Measurements from ENCODE around the gene FOXP1.
"Not testable (repeated sequence)": the region's sequence is repeated elsewhere in the genome, so short reads cannot be mapped to it uniquely, and the experiment has no call there.

FOXP1 gene

GRCh38 chr3:71526448-71526847 is 57.1 kb downstream of the FOXP1 start:
- FAIRE-seq = not testable (repeated sequence)

DNA sequence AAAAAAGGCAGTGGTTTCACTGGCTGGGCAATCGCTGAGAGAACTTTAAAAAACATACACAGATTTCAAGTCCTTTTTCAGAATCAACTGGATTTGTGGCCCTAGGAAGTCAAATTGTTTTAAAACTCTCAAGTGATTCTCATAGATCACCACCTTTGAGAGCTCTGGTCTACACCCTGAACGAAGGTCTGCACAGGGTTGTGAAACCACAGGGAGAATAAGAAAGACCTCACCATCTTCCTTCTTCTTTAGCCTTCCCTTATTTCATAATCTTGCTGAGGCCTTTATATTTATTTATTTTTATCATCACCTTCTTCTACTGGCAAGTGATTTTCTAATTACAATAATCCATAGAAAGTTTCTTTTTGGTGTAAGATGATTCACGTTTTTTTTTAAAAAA is 58.1 kb downstream of the FOXP1 start:
- FAIRE-seq = no peak

DNA sequence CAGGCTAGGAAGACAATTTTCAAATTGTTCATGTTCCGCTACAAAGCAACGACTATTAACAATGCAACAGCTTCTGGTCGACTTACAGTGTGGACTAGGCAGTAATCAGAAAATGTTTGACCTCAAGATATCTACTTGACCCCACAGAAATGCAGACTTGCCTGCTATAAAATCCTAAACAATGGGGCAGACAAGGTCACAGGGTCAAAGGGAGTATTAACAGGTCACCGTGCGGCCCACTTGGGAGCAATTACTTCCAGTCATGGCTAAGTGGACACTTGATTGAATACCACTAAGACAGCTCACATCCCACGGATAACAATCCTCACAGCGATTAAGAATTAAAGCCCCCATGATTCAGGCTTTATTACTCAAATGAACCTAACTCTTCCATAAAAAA is 58.9 kb downstream of the FOXP1 start:
- no peak for FAIRE-seq

DNA sequence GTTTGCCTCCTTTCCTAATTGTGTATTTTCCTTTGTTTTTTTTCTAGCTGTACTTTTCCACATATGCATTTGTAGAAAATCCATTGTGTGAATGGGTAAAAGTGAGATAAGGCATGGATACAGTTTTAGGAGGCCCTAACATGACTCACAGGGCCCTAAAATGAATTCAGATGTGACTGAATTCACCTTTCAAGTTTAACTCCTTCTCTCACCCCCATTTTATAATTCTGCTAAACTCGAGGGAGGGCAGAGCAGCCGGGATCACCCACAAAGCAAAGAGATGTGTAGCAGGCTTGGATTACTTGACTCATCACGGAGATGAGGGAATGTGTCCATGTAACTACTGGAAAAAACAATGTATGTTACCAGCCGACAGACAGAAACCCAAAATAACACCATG is 59.9 kb downstream of the FOXP1 start:
- no peak for FAIRE-seq

GRCh38 chr3:71521940-71522876 is 61.3 kb downstream of the FOXP1 start:
- no peak for FAIRE-seq

DNA sequence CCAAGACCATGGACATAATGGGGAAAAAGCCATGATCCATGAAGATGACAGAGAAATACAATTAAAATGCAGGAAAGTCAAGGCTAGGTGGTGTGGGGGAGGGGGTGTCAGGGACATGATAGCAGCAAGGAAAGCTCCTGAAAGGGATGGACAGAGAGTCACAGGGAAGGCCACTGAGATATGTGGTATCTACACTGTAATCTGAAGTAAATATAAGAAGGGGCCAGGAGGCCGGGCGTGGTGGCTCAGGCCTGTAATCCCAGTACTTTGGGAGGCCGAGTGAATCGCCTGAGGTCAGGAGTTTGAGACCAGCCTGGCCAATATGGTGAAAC is 62.5 kb downstream of the FOXP1 start:
- no peak for FAIRE-seq

GRCh38 chr3:71520161-71521020 is 63.1 kb downstream of the FOXP1 start:
- no peak for FAIRE-seq

DNA sequence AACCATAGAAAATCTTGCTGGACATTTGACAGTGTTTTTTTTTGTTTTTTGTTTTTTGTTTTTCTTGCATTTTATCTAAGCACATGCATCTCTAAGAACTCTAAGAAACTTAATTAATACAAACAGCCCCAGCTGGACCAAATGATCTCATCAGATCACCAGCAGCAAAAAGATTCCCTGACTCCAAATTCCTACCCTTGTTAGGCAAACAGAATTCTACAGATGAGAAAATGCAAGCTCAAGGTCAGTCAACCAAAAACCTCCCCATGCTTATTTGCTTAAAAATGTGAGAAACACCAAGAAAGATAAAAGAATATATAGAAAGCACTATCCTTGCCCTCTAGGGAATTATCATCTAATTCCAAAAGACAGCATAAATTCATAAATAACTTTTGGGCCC is 65.4 kb downstream of the FOXP1 start:
- FAIRE-seq = no peak

- no peak for FAIRE-seq
These were observed 66.2 kb downstream of the FOXP1 start for GRCh38 chr3:71517271-71517791.

DNA sequence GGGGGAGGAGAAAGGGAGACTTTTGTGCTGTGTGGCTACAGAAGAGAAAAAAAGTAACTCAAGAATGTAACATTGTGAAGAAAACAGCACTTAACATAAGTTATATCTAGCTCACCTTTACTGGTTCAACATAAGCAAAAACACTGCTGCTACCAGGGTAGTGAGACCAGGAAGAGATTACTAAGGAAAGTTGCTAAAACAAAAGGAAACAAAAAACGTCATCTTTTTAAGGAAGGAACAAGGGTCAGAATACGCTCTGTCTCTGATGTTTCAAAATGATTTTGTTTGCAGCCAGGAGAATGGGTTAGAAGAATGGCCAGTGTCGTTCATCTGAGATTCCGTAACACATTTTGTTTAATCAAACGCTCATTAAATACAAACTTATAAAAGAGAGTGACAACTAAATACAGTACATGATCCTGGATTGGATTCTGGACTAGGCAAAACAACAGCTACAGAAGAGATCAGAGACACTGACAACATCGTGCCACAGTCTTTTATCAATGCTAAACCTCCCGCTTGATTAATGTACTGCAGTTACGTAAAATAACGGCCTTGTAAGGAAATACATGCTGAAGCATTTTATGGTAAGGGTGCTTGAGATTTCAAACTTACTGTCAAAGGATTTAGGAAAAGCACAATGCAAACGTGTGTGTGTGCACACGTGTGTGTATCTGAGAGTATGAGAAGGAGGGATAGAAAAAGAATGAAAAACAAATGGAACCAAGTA is 67.7 kb downstream of the FOXP1 start:
- no peak for FAIRE-seq

- FAIRE-seq = no peak
These were observed 68.9 kb downstream of the FOXP1 start for GRCh38 chr3:71514621-71515020.

GRCh38 chr3:71513515-71513914 is 70.0 kb downstream of the FOXP1 start:
- FAIRE-seq = no peak

DNA sequence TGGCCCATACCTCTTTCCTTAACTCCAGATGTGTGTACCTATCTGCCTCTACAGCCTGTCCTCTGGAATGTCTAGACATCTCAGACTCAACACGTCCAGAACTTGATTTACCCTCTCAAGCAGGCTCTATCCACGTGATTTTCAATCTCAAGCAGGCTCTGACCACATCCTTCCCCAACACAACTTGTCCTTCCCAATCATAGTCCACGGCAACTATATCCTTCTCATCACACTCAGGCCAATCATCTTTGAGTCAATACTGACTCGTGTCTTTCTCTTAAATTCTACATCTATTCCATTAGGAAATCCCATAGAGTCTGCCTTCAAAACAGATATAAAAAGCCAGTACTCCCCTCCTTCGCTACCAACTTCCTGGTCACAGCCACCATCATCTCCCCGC is 70.4 kb downstream of the FOXP1 start:
- FAIRE-seq = no peak

- no peak for FAIRE-seq
These were observed 71.0 kb downstream of the FOXP1 start for GRCh38 chr3:71512544-71512943.

DNA sequence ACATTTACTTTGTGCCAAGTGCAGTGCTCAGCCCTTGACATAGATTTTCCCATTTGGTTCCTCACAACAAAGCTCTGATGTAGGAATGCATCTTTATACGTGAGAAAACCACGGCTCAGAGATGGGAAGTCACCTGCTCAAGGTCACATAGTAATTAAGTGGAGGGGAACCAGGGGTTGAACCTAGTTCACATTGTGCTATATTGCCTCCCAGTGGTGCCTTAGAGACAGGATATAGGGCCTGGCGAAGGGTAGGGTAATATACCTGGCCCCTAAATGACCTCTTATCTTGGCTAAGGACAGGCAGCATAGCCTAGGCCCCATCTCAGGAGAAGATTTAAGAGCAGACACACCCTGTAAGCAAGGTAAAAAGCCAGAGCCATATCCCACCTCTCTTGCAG is 71.5 kb downstream of the FOXP1 start:
- FAIRE-seq = no peak

- no peak for FAIRE-seq
These were observed 72.1 kb downstream of the FOXP1 start for GRCh38 chr3:71511446-71511845.

GRCh38 chr3:71511037-71511436 is 72.5 kb downstream of the FOXP1 start:
- FAIRE-seq = no peak

DNA sequence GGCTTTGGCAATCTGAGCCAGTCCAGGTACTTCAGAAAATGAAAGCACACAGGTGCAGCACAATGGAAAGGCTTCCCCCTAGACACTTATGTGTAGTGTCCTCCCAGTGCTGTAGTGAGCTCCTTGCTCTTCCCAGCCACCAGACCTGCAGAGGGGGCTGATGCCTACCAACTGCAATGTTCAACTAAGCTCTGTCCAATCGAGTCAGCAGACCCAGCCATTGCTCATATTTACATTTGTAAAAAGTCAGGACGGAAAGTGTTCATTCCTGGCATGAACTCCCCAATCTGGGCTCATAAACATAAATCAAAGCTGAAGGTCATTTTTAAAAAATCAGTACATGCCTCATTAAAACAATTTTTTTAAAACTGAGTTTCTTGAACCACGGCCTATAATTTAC is 73.0 kb downstream of the FOXP1 start:
- no peak for FAIRE-seq

DNA sequence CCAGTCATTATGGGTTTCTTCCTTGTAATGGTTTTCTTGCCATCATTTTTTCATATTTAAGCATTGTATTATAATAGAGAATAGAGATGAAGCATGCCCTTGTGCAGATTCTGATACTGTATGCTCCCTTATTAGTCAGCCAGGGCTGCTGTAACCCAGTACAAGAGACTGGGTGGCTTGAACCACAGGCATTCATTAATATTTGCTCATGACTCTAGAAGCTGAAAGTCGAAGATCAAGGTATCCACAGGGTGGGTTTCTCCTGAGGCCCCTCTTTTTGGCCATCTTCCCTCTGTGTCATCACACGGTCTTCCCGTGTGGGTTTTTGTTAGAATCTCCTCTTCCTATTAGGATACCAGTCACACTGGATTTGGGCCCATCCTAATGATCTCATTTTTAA is 74.5 kb downstream of the FOXP1 start:
- no peak for FAIRE-seq

DNA sequence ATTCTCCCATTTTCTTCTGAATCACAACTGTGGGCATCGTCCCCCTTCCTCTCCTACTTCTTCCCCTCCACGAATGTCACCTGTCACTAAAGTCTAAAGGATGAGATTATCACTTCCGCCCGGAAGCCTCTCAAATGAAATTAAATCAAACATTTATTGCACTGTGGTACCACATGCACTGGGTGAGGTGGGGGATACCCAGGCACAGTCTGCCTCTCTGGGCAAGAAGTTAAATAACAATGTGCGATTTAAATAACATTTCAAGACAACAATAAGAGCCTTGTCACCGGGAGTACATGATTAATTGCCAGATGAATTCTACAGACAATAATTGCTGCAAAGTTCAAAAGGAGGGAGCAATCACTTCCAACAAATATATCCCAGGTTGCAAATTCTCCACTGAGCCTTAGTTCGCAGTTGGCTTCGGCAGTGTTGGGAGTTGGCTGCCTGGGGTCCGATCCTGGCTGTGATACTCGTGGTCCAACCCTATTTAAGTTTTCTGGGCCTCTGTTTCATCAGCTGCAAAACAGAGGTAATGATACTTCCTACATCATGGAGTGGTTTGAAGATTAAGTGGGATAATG is 77.7 kb downstream of the FOXP1 start:
- FAIRE-seq = no peak

DNA sequence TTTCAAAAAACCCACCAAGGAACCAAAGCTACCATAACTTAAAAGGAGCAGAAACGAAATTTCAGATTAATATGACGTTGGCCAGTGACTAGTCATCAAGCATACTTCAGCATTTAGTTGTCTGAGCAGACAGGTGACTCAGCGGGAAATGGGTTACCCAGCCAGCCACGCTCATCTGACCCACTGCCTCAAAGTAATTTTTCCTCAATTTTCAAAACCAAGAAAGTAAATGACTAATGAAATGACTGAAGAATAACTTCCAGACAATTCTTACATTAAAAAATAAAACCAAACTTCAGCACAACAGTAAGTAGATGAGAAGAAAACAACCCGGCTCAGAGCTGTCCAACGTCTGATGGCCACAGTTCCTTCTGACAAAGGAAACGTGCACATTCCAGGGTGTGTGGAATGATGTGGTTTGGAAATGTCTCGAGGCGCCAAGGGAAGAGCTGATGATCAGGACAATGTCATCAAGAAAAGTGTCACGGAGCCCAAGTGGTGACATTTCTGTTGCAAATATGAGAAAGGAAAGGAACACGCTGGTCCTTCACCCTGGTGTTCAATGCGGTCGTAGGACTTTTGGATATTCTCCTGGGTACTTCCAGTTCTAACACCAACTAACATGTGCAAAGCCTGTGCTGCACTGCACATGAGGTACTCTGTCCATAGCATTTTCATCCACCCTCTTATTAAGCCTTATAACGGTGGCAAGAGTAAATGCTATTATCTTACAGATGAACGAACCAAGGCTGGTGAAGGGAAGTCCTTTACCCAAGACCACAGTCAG is 79.1 kb downstream of the FOXP1 start:
- FAIRE-seq = no peak

All from endometrium (tissue), 2 donors.